Measurements from ENCODE around the gene SYNPR. TPM values are rescaled to one million over a fixed set of nuclear protein-coding genes. Genes with fewer than 3 reads are reported as not detected.

The SYNPR gene
- total RNA-seq, 1 donor from 2014 or later, result not detected

GRCh38 chr3:63471781-63472180 is 193.7 kb downstream of the SYNPR start:
- no peak for DNase-seq (ENCODE audit: low read depth, low spot score)

DNA sequence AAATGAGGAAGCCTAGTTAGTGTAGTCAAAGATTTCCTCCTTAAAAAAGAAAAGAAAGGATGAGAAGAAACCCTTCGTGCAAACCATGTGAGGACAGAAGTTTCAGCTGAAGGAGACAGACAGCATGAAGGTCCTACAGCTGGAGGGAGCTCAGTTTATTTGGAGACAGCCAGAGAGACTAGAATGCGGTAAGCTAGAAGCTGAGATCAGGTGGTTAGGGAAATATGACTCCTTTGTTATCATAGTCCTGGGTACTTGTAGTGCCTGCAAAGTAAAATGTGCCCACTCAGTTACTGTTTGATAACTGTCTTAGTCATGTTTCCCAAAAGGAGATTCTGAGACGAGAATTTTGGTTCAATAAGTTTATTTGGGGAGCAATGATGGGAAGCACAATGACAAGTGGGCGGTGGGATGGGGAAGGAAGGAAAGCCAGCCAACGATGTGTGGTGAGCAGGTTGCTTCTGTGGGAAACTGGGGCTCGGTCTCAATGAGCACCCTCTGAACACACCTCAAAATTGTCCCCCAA is 195.6 kb downstream of the SYNPR start:
- DNase-seq (ENCODE audit: low read depth, low spot score), result no peak

GRCh38 chr3:63474828-63475518 is 196.9 kb downstream of the SYNPR start:
- DNase-seq (ENCODE audit: low read depth, low spot score), result no peak

- no peak for DNase-seq (ENCODE audit: low read depth, low spot score)
Observed at GRCh38 chr3:63477494-63478129, 199.5 kb downstream of the SYNPR start.

GRCh38 chr3:63478990-63479660 is 201.0 kb downstream of the SYNPR start:
- no peak for DNase-seq (ENCODE audit: low read depth, low spot score)

DNA sequence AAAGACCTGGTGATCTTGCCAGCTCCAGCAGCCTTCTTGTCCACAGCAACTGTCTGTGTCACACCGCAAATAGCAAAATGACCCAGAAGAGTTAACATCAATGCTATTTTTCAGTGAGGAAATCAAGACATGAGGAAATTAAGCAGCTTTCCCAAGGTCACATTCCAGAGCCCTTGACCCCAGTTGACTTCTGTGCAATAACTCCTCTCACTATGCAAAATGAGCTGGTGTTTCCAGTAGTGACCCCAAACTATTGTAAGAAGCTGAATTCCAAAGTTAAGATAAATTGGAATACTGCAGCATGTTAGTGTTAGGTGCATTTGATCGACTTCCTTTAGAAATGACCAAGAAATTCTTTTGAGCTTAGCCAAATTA is 201.5 kb downstream of the SYNPR start:
- no peak for DNase-seq (ENCODE audit: low read depth, low spot score)

- DNase-seq (ENCODE audit: low read depth, low spot score), result no peak
Observed at GRCh38 chr3:63481627-63482026, 203.5 kb downstream of the SYNPR start.

DNA sequence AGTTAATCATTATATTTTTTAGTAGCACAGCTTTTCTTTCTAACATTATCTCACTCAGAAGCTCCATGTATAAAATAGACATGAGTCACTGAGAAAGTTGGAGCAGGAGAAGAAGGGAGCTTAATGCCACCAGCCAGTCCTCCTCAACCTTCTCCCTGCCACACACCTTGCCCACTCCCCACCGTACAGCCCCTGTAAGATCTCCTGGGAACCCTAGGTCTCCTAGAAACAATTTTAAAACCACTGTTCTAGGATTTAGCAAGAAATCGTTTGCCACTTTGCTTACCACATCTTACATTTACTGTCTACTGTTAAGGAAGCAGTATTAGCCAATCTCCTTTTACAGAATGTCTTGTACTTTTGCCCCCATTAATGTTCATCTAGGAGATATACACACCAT is 204.2 kb downstream of the SYNPR start:
- DNase-seq (ENCODE audit: low read depth, low spot score), result no peak

GRCh38 chr3:63492464-63492863 is 214.4 kb downstream of the SYNPR start:
- DNase-seq (ENCODE audit: low read depth, low spot score), result no peak

DNA sequence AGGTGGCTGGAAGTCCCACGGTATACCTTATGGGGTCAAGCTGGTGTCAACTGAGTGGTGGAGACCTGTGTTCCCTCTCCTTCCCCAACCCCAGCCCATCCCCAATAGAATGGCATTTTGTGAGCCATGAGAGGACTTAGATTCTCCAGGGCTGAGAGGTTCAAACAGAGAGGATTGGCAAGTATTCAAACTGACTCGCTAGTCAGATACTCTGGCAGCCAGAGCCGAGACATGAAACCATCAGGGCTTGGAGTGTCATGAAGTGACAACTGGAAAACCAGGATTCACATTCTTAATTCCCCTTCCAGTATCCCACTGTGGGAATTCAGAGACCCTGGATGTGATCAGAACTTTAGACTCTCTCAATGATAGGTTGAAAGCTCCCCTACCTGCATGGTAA is 215.0 kb downstream of the SYNPR start:
- DNase-seq (ENCODE audit: low read depth, low spot score), result no peak

DNA sequence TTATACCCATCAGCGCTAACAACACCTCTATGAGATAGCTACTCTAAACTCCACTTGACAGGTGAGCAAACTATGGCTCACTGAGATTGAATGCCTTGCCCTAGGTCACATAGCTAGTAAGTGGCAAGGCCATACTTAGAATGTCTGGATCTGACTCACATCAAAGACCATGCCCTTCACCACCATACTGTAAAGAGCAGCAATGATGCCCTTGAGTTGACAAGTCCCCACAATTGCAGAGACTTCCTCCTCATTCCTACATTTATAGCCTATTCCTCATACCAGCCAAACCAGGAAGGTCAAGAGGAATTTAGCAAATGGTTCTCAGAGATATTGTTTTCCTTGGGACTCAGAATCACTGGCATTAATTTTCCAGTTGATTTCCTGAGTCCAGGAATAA is 216.5 kb downstream of the SYNPR start:
- no peak for DNase-seq (ENCODE audit: low read depth, low spot score)

DNA sequence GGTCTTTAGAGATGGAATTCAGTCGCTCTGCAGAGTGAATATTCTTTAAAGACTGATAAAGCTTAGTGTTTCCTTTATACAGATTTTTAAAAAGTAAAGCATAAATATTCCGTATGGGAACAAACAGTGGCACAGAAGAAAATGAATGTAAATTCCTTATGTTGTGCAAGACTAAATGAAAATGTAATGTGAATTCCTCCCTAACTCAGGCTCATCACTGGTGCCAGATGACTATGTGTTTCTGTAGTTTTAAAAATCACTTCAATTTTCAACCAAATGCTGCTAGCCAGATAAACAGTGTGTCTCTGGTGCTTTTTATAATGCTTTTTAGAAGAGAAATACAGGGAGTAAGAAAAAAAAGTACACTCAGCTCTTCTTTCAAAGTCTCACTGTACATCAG is 219.5 kb downstream of the SYNPR start:
- DNase-seq (ENCODE audit: low read depth, low spot score), result no peak

- DNase-seq (ENCODE audit: low read depth, low spot score), result no peak
Observed at GRCh38 chr3:63500196-63500595, 222.1 kb downstream of the SYNPR start.

- DNase-seq (ENCODE audit: low read depth, low spot score), result no peak
Observed at GRCh38 chr3:63508305-63508704, 230.2 kb downstream of the SYNPR start.

- DNase-seq (ENCODE audit: low read depth, low spot score), result no peak
Observed at GRCh38 chr3:63508771-63509170, 230.7 kb downstream of the SYNPR start.

DNA sequence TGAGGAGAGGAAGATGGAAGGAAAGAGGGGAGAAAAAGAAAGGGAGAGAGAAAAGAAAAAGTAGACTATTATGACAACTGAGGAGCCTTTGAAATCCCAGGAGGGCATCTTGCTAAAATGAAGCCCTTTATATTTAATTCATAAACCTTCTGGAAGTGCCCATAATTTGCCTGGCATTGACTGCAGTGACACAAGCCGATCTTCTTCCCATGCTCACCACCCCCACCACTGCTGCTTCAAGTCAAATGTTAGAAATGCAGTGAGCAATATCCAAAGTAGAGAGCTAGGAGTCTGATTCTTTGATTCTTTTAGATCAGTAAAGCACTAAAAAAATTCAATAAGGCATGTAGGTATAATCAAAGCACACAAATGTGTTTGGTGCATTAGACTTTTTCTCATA is 235.7 kb downstream of the SYNPR start:
- DNase-seq (ENCODE audit: low read depth, low spot score), result no peak

DNA sequence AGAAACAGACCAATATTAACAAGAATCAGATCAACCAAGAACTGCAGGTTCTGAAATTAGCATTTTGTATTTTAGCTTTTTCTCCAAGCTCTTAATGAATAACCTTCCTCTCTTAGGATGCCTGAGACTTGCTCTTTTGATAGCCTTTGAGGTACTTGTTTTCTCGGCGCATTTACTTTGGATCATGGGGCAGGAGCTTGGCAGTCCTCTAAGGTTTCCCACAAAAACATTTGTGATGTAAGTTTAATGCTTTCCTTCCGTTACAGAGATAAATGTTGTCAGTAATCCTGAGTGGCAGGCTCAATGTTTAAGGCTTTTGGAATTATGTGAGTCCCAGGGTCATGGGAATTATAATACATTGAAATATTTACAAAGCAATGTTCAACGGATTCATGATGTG is 236.6 kb downstream of the SYNPR start:
- no peak for DNase-seq (ENCODE audit: low read depth, low spot score)

DNA sequence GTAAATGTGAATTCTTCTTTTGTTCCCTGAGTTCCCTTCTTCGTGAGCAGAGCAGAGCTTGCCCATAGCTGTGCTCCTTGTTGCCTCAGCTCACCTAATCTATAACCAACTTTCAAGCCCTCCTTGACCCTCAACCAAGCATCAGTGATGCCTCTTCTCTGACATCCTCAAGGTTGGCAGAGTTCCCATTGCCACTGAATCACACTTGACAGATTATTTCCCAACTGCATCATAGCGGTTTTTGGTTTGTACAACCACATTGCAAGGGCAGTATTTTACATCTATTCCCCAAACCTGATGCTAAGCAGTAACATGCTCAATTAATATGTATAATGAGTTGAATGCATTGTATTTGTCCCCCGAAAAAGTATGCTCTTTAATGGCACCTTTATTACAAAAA is 241.3 kb downstream of the SYNPR start:
- DNase-seq (ENCODE audit: low read depth, low spot score), result no peak

- DNase-seq (ENCODE audit: low read depth, low spot score), result no peak
Observed at GRCh38 chr3:63521657-63522056, 243.5 kb downstream of the SYNPR start.

- no peak for DNase-seq (ENCODE audit: low read depth, low spot score)
Observed at GRCh38 chr3:63523100-63523499, 245.0 kb downstream of the SYNPR start.

GRCh38 chr3:63528325-63529000 is 250.4 kb downstream of the SYNPR start:
- DNase-seq (ENCODE audit: low read depth, low spot score), result no peak

- no peak for DNase-seq (ENCODE audit: low read depth, low spot score)
Observed at GRCh38 chr3:63532521-63532920, 254.4 kb downstream of the SYNPR start.
